Sciatic nerve (tissue), 2 donors: ENCODE results near the gene ALS2CL. TPM values are rescaled to one million over a fixed set of nuclear protein-coding genes. Genes with fewer than 3 reads are reported as not detected.
A peak's percentile ranks its signal among the peaks of the same experiment; 100 is the strongest.
"Not testable (repeated sequence)": the region's sequence is repeated elsewhere in the genome, so short reads cannot be mapped to it uniquely, and the experiment has no call there.

Experiments
- ATAC-seq: fragments of 200-7000 bp; cut with Tn5 transposase; one replicate; pipeline ENCODE4 v1.9.1; 2020; ENCODE audit warnings: mild to moderate bottlenecking, moderate library complexity
- DNase-seq: peaks from one replicate; pipeline ENCODE4 v3.0.0-alpha.2; 2020; ENCODE audit warnings: low spot score
- intact Hi-C: fragments of 100-400 bp; cut with DNase I; formaldehyde crosslinking; loops from one replicate; pipeline ENCODE4 v1.14.2; 2022
- total RNA-seq: library from RNA; stranded (reverse); fragmentation: NEBNext Ultra II Directional; extraction: Animal tissue kit (Norgen Biotek cat#: 25700); gene quantifications from one replicate; pipeline ENCODE4 v1.2.1, GENCODE V29; 2021
- donor health status: DM: no; HTN: no; CAD: no.
- donor health status: DM: no; HTN: no; CAD: no.

Gene ALS2CL, protein sequence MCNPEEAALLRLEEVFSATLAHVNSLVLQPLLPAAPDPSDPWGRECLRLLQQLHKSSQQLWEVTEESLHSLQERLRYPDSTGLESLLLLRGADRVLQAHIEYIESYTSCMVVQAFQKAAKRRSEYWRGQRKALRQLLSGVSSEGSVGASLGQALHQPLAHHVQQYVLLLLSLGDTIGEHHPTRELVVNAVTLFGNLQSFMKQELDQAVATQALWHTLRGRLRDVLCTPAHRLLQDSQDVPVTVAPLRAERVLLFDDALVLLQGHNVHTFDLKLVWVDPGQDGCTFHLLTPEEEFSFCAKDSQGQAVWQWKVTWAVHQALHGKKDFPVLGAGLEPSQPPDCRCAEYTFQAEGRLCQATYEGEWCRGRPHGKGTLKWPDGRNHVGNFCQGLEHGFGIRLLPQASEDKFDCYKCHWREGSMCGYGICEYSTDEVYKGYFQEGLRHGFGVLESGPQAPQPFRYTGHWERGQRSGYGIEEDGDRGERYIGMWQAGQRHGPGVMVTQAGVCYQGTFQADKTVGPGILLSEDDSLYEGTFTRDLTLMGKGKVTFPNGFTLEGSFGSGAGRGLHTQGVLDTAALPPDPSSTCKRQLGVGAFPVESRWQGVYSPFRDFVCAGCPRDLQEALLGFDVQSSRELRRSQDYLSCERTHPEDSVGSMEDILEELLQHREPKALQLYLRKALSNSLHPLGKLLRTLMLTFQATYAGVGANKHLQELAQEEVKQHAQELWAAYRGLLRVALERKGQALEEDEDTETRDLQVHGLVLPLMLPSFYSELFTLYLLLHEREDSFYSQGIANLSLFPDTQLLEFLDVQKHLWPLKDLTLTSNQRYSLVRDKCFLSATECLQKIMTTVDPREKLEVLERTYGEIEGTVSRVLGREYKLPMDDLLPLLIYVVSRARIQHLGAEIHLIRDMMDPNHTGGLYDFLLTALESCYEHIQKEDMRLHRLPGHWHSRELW
- total RNA-seq, result 18.5 TPM

DNA sequence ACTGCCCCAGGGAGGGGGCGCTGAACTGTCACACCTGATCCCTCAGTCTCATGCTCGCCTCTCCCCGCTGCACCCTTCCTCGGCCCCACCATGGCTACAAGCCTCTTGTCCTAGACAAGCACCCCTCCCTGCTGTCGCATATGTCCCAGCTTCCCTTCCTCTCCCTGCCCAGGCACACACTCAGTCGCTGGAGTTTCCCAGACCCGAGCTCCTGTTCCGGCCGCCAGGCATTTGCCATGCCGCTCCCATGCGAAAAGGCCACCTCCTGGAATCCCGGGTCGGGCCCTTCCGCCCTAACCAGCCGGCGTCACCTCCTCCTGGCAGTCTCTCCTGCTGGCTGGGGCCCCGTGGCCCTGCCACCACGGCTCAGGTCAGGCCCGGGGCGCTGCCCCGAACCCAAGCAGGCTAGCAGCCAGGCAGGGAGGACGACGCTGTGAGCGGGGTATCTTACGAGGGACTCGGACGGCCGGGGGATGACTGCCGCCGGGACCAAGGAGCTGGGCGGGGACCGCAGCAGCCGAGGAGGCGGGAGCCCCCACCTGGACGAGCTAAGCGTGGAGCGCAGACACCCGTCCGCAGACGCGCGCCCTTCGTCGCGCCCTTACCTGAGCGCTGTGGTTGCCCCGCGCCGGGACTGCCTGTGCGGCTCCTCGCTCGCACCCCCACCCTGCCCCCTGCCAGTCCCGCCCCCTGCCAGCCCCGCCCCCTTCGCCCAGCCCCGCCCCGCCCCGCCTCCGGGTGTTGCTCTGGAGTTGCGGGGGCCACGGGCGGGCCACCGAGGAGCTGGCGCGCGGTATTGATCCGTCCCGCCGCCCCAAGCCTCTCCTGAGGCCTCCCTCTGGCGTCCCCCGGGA, at the start of gene ALS2CL:
TSS of gene ALS2CL (minus strand) at position 642 of the 854 bp plus-strand sequence. CDS start 4,239 bp downstream, outside the sequence.
- DNase-seq (peak; percentile 74), ATAC-seq (peak; percentile 54)
- intact Hi-C loops, result no loop called here

DNA sequence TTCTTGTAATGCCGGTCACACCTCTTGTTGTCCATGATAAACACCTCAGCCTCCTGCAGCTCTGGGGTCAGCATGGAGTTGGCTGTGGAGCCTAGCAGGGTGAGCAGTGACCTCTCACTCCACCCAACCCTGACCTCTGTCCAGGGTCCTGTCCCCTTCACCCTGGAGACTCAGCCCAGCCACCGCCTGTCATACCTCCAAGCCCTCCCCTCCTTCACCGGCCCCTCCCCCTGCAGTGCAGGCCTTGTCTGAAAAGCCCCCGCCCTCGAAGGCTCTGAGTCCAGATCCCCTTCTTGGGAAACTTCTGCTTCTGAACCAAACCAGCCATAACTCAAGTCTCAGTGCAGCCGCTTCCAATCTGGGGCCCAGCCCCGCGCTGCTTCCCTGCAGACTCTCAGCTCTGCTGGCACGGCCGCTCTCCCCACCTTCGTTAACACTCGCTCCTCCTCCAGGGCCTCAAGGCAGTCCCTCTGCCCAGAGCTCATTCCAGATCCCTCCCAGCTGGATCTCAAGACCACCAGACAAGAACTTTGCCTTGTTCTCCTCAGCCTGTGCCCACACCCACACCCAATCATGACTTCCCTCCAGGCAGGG, 49.6 kb upstream of the ALS2CL start:
- no peak for DNase-seq
- intact Hi-C loops, result no loop called here
- no peak for ATAC-seq

DNA sequence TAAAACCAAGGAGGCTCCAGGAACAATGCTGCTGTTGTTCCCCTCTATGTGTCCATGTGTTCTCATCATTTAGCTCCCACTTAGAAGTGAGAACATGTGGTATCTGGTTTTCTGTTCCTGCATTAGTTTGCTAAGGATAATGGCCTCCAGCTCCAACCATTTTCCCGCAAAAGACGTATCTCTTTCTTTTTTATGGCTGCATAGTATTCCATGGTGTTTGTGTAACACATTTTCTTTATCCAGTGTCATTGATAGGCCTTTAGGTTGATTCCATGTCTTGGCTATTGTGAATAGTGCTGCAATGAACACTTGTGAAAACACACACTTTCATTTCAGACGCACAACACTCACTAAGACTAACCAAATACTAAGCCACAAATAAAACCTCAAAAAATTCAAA, 46.1 kb upstream of the ALS2CL start:
- ATAC-seq, intact Hi-C loops, DNase-seq: not testable (repeated sequence)

DNA sequence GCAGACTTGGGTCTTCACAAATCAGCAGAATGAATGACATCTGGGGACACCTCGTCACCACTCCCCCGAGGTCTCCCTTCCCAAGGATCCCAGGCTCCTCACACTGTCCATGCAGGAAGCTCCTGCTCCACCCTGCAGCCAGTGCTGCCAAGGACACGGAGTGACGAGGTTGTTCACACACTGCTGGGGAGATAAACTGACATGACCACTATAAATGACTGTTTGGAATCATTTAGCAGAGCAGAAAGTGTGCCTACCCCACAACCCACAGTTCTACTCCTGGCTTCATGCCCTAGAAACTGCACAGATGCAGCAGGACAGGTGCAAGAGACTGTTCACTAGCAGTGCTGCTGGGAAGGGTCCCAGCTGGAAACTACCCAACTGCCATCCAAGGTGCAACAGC, 43.9 kb upstream of the ALS2CL start:
- intact Hi-C loops, result no loop called here
- no peak for ATAC-seq
- no peak for DNase-seq

DNA sequence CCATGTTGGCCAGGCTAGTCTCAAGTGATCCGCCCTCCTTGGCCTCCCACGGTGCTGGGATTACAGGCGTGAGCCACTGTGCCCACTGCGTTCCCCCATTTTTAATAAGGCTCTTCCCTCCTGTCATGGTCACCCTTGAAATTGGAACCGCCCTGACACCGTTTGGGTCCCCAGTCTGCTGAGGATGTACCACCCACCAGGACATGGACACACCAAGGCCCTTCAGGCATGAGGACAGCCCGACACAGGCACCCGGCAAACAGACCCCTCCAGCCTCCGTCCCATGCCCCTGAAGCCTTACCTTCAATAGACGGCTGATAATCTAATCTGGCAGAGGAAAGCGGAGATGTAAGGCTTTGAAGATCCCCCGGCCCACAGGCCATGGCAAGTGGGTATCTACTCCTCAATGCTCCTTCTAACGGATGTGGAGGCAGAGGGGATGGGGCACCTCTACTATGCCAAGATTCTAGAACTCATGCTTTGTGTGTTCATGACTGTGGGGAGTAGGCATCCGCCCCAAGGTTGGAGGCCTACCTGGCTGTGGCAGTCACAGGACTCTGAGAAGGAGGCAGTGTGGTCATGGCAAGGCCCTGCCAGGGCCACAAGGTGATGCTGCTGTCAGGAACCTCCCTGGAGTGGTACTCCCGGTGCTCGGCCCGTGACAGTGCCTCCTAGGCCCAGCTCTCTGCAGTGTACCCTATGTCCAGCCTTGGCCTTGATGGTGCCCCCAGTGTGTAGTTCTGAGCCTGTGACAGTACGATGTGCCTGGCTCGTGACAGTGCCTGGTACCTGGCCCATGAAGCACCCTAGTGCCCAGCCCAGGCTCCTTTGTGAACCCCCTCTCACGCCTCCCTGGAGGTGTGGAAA, 42.8 kb upstream of the ALS2CL start:
- intact Hi-C loops, result no loop called here
- DNase-seq (no peak), ATAC-seq (no peak)

DNA sequence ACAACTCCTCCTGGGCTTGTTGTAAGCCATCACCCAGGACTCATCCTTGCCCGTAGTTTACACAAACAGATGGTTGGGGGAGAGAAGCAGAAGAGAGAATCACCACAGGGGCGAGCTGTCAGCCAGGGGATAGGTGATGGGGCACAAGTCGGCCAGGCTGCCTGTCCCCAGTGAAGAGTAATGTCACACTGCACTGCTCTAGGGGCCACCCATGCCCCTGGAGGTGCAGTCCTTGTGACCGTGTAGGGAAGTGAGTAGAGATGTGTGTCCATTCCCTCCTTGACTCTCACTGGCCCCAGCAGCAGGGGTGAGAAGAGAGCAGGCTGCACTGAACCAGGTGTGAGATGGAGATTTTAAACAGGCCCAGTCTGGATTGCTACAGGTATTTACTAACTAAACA, 41.3 kb upstream of the ALS2CL start:
- no peak for DNase-seq
- ATAC-seq, result no peak

DNA sequence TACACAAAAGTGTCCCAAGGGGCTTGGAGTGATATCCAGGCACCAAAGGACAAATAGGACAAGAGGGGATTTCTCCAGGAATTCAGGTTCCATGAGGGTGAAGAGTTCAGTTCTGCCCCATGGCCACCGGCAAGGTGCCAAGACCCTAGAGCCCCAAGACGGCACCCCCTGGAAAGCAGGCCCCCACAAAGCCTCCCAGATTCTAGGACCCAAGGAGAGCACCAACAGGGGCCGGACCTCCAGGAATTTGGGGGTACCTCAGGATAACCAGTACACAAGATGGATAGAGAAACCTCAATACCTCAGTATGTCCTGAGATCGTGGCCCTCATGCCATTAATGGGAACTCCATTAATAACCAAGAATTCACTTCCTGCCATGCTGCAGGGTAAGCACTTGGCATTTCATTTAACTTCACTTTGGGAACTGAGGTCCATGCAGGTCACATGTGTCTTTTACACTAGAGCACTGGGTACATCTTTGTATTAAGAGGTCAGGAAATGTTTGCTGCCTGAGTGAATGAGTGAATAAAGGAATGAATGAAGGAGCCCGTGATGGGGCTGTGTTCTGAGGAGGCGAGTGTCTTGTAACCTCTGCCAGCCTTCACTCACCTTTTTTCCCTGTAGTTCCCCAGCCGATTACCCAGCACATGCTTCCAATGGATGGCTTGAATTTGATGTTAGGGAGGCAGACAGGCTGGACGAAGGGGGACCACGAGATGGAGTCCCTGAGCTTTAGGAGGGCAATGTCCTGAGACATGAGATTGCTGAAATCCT, 39.7 kb upstream of the ALS2CL start:
- ATAC-seq (no peak), DNase-seq (no peak)
- intact Hi-C loops, result loop anchor here (2.0 kb wide), 1 partner anchor 50 kb away; no protein-coding TSS in a partner anchor

More for the DNA sequence above, 41.3 kb upstream of the ALS2CL start:
- intact Hi-C loops, result no loop called here

DNA sequence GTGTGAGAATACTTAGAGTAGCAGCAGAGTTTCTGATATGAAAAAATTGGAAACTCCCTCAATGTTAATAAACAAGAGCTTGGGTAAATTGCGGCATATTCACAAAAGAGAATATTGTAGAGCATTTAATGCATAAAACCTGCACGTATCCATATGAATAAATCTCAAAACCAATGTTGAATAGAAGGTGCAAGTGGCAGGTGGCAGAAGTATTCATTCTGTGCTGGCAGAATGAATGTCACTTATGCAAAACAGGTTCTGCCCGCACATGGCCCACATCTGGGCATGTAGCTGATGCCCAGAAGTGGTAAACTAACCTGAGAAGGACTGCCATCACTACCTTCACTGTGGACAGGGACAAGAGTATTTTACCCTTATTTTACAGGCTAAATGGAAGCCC, 38.3 kb upstream of the ALS2CL start:
- ATAC-seq, result no peak
- intact Hi-C loops, result loop anchor here (2.0 kb wide), 1 partner anchor 49 kb away; no protein-coding TSS in a partner anchor
- DNase-seq, result no peak

DNA sequence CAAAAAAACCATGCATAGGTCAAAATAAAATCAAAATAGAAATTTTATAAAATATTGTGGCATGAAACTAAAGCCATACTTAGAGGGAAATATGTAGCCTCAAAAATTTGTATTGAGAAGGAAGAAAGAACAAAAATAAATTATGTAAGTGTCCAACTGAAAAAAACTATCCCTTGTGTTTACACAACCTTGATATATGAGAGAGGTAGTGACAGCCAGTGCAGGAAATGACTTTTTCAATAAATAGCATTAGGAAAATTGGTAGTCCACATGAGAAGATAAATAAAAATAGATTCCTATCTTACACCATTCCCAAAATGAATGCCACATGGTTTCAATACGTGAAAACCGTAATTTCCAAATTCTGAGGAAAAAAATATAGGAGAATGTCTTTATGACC, 37.3 kb upstream of the ALS2CL start:
- DNase-seq (no peak), ATAC-seq (no peak)
- intact Hi-C loops, result no loop called here

DNA sequence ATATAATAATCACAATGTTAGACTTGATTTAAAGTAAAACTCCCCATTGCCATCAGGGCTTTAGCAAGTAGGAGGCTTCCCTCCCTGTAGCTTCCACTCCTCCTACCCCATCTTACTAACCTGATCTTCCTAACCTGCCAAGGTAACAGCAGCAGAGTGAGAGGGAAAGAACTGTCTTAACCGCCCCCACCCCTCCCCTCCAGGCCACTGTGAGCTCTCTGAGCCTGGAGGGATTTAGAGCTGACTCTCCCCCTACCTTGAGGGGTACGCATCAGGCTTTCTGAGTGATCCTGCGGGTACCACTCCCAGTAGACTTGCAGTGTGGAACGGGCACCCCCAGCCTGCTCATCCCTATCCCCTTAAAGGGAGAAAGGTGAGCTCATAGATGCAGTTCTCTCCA, 35.6 kb upstream of the ALS2CL start:
- no peak for DNase-seq
- intact Hi-C loops, result no loop called here
- ATAC-seq, result no peak

DNA sequence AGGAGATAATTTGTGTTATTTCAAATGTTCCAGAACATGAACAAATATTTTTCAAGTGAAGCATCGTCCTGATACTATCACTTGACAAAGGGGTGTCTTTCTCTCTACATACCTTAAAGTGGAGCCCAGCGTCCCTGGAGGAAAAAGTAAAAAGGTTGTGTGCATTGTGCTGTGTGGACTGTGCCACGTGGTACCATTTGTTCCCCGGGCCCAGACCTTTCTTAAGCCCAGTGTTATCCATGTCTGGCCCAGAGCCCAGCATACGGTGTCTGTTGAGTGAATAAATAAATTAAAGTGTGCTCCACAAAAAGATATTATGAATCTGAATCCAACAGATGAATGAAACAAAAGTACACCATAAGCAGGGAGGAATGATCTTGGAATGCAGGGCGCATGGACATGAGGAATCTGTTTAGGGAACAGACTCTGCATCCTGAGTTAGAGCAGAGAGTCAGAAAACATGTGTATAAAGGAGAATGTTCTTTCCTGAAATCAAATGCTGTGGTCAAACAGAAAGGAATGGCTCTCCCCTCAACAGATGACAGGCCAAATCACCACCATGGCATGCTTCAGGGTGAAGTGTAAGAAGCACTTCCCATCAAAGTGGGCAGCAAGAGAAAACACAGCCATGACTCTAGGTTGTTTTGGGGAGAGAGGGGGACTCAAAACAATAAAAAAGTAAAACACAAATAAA, 32.3 kb upstream of the ALS2CL start:
- ATAC-seq (no peak), DNase-seq (no peak)
- intact Hi-C loops, result no loop called here

DNA sequence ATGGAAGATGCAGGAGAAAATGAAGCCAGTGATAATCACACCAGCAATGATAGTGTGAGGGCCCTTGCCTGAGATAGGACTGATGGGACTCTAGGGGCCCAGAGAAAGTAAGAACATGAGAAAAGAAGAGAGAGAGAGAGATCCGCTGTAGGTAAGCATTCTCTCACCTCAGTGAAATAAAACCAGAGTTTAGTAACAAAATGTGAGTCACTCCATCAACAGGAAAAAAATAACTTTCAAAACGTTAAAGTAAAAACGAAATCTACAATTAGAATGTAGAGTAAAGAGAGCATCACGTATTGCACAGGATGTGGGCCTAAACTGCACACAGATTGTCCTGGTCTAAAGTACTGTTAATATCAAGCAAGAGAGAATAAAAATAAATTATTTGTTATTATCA, 30.9 kb upstream of the ALS2CL start:
- intact Hi-C loops, result no loop called here
- ATAC-seq (no peak), DNase-seq (no peak)

DNA sequence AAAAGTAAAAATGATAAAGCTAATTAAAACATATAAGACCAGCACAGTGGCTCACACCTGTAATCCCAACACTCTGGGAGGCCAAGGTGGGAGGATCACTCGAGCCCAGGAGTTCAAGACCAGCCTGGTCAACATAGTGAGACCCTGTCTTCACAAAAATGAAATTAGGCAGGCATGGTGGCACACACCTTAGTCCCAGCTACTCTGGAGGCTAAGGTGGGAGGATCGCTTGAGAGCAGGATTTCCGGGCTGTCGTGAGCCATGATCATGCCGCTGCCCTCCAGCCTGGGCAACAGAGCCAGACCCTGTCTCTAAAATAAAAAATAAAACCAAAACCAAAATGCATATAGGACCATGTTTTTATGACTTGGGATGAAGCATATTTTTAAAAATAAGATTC, 29.0 kb upstream of the ALS2CL start:
- ATAC-seq, result no peak
- intact Hi-C loops, result no loop called here
- DNase-seq, result no peak

DNA sequence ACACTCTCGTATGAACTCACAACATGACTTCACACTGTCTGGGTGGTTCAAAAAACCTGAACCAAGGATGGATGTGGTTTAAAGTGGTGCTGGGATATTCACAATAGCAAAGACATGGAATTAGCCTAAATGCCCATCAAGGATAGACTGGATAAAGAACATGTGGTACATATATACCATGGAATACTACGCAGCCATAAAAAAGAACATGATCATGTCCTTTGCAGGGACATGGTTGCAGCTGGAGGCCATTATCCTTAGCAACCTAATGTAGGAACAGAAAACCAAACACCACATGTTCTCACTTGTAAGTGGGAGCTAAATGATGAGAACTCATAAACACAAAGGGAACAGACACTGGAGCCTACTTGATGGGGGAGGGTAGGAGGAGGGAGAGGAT, 27.5 kb upstream of the ALS2CL start:
- no peak for ATAC-seq
- intact Hi-C loops, result no loop called here
- DNase-seq, result no peak

DNA sequence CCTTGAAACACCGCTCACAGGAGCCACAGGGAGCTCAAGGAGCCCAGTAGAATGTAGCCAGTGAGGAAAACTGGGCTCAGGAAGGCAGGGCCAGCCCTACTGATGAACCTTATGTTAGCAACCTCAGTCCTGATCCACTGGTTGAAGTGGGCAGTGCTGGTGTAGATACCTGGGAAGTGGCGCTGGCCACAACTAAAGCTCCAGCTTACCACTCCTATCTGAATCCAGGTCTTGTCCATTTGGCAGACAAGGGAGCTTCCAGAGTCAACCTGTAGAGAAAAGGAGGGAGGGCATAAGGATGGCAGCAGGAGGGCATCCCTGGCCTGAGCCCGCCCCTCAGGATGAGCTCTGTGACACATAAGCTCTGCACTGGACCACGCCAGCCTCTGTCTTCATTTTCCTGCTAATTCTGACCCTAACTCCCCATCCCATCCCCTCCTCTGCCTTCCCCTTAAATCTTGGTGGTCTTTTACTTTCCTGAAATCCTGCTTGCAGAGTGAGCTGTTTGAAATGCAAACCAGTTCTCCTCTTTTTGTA, 26.3 kb upstream of the ALS2CL start:
- peak; percentile 30 for DNase-seq
- ATAC-seq, result no peak
- intact Hi-C loops, result no loop called here

DNA sequence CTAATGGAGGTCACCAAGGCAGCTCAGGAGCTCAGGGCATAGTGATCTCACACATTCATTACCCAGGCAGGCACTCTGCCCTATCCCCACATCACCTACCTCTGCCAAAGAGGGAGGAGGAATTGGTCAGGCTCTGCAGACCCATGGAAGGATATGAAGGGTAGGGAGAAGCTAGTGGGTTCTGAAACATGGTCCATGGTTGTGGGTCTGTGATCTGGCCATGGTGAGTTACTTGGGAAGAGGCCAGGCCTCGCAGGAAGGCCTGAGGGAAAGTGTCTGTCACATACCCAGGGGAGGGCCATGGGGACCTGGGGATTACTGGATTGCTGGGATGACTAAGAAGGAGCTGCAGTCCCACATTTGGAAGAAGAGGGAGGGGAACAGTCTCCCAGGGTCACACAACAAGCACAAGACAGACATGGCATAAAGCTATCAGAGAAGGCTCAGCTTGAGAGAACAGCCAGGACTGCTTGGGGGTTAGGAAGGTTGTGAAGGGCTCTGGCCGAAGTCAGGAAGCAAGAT, 25.6 kb upstream of the ALS2CL start:
- intact Hi-C loops, result no loop called here

More for the DNA sequence above, 25.6 kb upstream of the ALS2CL start:
- no peak for DNase-seq
- no peak for ATAC-seq
